Skin epidermis (tissue), 12 donors: ENCODE data around the gene PRRC2A.

Experiments used
- H3K27ac ChIP-seq, 21 experiments: fragments of 200-600 bp; sonication (generic) in 11 of 21; one replicate each; pipeline ENCODE4 v1.5.0; 2020; ENCODE audit warnings: mild to moderate bottlenecking in 3 of 21, inconsistent platforms in 2 of 21, moderate library complexity in 2 of 21
- H3K4me3 ChIP-seq, 7 experiments: fragments of 200-600 bp; sonication (generic) in 2 of 7; one replicate each; pipeline ENCODE4 v1.5.0; 2020; ENCODE audit warnings: inconsistent platforms in 2 of 7, mild to moderate bottlenecking in 2 of 7, moderate library complexity in 1 of 7

The PRRC2A gene

DNA sequence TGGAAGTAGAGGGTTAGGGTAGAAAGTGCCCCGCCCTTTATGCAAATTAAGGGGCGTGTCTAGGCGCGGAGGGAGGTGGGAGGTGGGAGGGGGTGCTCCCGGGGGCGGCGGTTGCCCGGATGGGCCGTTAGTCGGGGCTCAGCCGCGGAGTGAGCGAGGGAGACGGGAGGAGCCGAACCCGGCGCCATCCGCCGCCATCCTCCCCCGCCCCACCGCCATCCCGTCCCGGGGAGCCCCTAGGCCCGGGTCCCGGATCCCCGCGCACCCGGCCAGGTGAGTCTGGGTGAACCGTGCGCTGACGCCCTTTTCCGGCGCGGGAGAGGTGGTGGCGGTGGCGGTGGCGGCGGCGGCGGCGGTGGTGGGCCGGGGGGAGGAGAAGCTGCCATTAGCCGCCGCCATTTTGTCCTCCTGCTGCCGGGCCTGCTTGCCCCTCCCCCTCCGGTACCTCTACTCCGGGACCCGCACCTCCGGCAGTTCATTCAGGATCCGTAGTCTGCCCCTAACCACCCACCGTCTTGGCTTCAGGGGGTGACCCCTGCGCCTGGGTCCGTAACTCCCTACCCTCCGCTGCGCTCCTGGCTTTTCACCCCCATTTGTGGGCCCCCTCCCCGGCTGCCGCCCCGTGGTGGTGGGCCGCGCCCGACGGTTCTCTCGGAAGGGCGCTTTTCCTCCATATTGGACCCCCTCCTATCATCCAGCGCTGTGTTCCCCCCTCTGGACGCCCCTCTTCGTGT, at the start of gene PRRC2A:
TSS of gene PRRC2A (plus strand) at position 130 of the 734 bp plus-strand sequence. CDS start 2,075 bp downstream, outside the sequence.
- H3K4me3 ChIP-seq = peak within 1 kb of the TSS; percentile 76 to 96 (median 82)
- peak within 1 kb of the TSS; percentile 85 to 99 (median 97) for H3K27ac ChIP-seq

DNA sequence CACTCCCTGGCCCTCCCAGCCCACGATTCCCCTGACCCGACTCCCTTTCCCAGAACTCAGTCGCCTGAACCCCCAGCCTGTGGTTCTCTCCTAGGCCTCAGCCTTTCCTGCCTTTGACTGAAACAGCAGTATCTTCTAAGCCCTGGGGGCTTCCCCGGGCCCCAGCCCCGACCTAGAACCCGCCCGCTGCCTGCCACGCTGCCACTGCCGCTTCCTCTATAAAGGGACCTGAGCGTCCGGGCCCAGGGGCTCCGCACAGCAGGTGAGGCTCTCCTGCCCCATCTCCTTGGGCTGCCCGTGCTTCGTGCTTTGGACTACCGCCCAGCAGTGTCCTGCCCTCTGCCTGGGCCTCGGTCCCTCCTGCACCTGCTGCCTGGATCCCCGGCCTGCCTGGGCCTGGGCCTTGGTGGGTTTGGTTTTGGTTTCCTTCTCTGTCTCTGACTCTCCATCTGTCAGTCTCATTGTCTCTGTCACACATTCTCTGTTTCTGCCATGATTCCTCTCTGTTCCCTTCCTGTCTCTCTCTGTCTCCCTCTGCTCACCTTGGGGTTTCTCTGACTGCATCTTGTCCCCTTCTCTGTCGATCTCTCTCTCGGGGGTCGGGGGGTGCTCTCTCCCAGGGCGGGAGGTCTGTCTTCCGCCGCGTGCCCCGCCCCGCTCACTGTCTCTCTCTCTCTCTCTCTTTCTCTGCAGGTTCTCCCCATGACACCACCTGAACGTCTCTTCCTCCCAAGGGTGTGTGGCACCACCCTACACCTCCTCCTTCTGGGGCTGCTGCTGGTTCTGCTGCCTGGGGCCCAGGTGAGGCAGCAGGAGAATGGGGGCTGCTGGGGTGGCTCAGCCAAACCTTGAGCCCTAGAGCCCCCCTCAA, 48.2 kb upstream of the PRRC2A start, which contains the start of gene LTA:
TSS of gene LTA (plus strand) at position 249 of the 871 bp plus-strand sequence. CDS start at position 703, 454 bp downstream.
- Histone ChIP-seq H3K4me3 (peak within 1 kb of the TSS in 6 of 7 experiments; percentile 10 to 33 (median 15)), H3K27ac (peak within 1 kb of the TSS in 15 of 21 experiments; percentile 9 to 98 (median 61))

DNA sequence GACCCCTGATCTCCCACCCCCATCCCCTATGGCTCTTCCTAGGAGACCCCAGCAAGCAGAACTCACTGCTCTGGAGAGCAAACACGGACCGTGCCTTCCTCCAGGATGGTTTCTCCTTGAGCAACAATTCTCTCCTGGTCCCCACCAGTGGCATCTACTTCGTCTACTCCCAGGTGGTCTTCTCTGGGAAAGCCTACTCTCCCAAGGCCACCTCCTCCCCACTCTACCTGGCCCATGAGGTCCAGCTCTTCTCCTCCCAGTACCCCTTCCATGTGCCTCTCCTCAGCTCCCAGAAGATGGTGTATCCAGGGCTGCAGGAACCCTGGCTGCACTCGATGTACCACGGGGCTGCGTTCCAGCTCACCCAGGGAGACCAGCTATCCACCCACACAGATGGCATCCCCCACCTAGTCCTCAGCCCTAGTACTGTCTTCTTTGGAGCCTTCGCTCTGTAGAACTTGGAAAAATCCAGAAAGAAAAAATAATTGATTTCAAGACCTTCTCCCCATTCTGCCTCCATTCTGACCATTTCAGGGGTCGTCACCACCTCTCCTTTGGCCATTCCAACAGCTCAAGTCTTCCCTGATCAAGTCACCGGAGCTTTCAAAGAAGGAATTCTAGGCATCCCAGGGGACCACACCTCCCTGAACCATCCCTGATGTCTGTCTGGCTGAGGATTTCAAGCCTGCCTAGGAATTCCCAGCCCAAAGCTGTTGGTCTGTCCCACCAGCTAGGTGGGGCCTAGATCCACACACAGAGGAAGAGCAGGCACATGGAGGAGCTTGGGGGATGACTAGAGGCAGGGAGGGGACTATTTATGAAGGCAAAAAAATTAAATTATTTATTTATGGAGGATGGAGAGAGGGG, 47.0 kb upstream of the PRRC2A start:
- no peak overlapping the region for H3K4me3 ChIP-seq
- peak overlapping the region in 8 of 21 experiments; percentile 46 to 98 (median 83) for H3K27ac ChIP-seq

DNA sequence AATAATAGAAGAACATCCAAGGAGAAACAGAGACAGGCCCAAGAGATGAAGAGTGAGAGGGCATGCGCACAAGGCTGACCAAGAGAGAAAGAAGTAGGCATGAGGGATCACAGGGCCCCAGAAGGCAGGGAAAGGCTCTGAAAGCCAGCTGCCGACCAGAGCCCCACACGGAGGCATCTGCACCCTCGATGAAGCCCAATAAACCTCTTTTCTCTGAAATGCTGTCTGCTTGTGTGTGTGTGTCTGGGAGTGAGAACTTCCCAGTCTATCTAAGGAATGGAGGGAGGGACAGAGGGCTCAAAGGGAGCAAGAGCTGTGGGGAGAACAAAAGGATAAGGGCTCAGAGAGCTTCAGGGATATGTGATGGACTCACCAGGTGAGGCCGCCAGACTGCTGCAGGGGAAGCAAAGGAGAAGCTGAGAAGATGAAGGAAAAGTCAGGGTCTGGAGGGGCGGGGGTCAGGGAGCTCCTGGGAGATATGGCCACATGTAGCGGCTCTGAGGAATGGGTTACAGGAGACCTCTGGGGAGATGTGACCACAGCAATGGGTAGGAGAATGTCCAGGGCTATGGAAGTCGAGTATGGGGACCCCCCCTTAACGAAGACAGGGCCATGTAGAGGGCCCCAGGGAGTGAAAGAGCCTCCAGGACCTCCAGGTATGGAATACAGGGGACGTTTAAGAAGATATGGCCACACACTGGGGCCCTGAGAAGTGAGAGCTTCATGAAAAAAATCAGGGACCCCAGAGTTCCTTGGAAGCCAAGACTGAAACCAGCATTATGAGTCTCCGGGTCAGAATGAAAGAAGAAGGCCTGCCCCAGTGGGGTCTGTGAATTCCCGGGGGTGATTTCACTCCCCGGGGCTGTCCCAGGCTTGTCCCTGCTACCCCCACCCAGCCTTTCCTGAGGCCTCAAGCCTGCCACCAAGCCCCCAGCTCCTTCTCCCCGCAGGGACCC, 46.1 kb upstream of the PRRC2A start:
- Histone ChIP-seq H3K27ac (peak overlapping the region in 16 of 21 experiments; percentile 17 to 98 (median 72)), H3K4me3 (no peak overlapping the region)

DNA sequence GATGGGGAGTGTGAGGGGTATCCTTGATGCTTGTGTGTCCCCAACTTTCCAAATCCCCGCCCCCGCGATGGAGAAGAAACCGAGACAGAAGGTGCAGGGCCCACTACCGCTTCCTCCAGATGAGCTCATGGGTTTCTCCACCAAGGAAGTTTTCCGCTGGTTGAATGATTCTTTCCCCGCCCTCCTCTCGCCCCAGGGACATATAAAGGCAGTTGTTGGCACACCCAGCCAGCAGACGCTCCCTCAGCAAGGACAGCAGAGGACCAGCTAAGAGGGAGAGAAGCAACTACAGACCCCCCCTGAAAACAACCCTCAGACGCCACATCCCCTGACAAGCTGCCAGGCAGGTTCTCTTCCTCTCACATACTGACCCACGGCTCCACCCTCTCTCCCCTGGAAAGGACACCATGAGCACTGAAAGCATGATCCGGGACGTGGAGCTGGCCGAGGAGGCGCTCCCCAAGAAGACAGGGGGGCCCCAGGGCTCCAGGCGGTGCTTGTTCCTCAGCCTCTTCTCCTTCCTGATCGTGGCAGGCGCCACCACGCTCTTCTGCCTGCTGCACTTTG, 45.1 kb upstream of the PRRC2A start, which contains the start of gene TNF:
TSS of gene TNF (plus strand) at position 231 of the 567 bp plus-strand sequence. CDS start at position 408, 177 bp downstream.
- Histone ChIP-seq H3K4me3 (peak within 1 kb of the TSS; percentile 31 to 58 (median 40)), H3K27ac (peak within 1 kb of the TSS in 19 of 21 experiments; percentile 34 to 98 (median 72))

DNA sequence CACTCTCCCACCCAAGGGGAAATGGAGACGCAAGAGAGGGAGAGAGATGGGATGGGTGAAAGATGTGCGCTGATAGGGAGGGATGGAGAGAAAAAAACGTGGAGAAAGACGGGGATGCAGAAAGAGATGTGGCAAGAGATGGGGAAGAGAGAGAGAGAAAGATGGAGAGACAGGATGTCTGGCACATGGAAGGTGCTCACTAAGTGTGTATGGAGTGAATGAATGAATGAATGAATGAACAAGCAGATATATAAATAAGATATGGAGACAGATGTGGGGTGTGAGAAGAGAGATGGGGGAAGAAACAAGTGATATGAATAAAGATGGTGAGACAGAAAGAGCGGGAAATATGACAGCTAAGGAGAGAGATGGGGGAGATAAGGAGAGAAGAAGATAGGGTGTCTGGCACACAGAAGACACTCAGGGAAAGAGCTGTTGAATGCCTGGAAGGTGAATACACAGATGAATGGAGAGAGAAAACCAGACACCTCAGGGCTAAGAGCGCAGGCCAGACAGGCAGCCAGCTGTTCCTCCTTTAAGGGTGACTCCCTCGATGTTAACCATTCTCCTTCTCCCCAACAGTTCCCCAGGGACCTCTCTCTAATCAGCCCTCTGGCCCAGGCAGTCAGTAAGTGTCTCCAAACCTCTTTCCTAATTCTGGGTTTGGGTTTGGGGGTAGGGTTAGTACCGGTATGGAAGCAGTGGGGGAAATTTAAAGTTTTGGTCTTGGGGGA, 44.4 kb upstream of the PRRC2A start:
- peak overlapping the region in 18 of 21 experiments; percentile 34 to 98 (median 72) for H3K27ac ChIP-seq
- peak overlapping the region; percentile 31 to 58 (median 40) for H3K4me3 ChIP-seq

DNA sequence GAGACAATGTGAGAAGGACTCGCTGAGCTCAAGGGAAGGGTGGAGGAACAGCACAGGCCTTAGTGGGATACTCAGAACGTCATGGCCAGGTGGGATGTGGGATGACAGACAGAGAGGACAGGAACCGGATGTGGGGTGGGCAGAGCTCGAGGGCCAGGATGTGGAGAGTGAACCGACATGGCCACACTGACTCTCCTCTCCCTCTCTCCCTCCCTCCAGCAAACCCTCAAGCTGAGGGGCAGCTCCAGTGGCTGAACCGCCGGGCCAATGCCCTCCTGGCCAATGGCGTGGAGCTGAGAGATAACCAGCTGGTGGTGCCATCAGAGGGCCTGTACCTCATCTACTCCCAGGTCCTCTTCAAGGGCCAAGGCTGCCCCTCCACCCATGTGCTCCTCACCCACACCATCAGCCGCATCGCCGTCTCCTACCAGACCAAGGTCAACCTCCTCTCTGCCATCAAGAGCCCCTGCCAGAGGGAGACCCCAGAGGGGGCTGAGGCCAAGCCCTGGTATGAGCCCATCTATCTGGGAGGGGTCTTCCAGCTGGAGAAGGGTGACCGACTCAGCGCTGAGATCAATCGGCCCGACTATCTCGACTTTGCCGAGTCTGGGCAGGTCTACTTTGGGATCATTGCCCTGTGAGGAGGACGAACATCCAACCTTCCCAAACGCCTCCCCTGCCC, 43.5 kb upstream of the PRRC2A start:
- Histone ChIP-seq H3K27ac (peak overlapping the region in 9 of 21 experiments; percentile 37 to 98 (median 64)), H3K4me3 (peak overlapping the region; percentile 31 to 58 (median 40))

DNA sequence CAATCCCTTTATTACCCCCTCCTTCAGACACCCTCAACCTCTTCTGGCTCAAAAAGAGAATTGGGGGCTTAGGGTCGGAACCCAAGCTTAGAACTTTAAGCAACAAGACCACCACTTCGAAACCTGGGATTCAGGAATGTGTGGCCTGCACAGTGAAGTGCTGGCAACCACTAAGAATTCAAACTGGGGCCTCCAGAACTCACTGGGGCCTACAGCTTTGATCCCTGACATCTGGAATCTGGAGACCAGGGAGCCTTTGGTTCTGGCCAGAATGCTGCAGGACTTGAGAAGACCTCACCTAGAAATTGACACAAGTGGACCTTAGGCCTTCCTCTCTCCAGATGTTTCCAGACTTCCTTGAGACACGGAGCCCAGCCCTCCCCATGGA, 42.9 kb upstream of the PRRC2A start:
- Histone ChIP-seq H3K27ac (peak overlapping the region in 8 of 21 experiments; percentile 40 to 98 (median 63)), H3K4me3 (peak overlapping the region in 6 of 7 experiments; percentile 37 to 58 (median 40))

DNA sequence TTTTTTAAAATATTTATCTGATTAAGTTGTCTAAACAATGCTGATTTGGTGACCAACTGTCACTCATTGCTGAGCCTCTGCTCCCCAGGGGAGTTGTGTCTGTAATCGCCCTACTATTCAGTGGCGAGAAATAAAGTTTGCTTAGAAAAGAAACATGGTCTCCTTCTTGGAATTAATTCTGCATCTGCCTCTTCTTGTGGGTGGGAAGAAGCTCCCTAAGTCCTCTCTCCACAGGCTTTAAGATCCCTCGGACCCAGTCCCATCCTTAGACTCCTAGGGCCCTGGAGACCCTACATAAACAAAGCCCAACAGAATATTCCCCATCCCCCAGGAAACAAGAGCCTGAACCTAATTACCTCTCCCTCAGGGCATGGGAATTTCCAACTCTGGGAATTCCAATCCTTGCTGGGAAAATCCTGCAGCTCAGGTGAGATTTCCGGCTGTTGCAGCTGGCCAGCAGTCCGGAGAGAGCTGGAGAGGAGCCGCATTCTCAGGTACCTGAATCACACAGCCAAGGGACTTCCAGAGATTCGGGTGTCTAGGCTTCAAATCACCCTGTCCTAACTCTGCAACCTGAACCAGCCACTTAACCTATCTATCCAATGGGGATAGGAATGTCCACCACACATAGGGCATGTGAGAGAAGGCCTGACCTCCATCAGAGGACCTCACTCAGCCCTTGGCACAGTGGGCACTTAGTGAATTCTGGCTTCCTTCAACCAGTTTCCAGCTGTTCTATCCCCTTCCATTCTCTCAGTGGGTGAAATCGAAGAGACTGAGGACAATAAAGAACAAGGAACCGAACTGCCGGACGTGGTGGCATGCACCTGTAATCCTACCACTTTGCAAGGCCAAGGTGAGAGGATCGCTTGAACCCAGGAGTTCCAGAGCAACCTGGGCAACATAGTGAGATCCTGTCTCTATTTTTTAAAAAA, 42.1 kb upstream of the PRRC2A start:
- H3K4me3 ChIP-seq = peak overlapping the region in 1 of 7 experiments; percentile 58
- H3K27ac ChIP-seq = peak overlapping the region in 5 of 21 experiments; percentile 55 to 98 (median 64)

DNA sequence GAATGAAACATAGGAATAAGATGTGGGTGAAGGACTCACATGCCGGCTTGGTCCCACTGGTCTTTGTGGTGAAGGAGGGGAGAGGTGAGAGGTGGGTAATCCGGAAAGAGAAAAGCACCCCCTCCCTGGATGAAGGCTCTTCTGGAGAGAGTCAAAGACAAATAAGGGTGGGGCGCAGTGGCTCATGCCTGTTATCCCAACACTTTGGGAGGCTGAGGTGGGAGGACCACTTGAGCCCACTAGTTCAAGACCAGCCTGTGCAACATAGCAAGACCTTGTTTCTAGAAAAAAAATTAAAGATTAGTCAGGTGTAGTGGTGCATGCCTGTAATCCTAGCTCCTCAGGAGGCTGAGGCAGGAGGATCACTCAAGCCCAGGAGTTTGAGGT, 41.4 kb upstream of the PRRC2A start:
- Histone ChIP-seq H3K4me3 (no peak overlapping the region), H3K27ac (peak overlapping the region in 2 of 21 experiments; percentile 94 to 98)

DNA sequence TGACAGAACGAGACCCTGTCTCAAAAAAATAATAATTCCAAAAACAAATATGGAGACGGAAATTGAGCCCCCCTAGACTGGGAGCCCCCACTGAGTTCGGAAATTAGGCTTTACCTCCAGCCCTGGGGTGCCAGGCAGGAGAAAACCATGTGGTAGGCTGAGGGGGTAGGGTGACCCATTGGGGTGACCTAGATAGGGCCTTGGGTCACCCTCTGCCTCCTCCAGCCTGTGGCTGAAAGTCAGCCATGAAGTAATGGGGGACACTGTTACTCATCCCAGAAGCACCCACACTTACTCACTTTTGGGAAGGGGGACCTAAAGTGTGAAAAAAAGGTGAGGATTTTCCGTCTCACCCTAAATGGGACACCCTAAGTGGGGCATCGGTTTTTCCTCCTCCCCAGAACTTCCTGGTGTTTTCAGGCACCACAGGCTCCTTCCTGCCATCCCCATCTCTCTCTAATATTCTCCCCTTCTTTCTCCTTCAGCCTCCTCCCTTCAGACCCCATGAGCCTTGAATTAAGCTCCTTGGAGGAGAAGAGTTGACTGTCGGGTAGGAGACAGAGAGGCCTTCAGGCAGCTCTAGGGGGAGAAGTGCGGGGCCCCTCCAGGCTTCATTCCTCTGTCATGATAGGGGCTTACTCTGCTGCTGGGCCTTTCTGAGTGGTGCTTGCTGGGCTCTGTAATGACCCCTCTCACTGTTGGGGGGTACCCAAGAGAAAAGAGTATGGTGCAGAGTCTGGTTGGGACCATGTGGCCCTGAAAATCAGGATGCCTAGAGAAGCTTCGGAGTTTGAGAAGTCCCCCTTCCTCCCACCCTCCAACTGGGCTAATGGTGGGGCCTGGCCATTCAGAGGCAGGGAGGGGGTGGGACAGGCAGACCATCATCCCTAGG, 40.7 kb upstream of the PRRC2A start:
- Histone ChIP-seq H3K4me3 (peak overlapping the region in 5 of 7 experiments; percentile 53 to 84 (median 66)), H3K27ac (peak overlapping the region in 13 of 21 experiments; percentile 75 to 98 (median 89))

DNA sequence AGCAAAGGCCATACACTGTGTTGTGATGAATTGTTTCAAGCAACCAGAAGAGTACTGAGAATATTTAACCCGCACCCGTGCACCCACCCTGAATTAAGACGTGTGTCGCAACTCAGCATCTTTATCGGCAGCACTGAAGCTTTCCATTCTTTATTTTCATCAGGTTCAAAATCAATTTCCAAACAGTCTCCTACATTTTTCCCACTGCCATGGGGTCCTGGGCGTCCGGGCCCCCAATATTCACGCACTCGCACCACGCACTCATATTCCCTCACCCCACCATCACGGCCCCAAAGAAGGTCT, 40.1 kb upstream of the PRRC2A start:
- H3K27ac ChIP-seq = peak overlapping the region in 20 of 21 experiments; percentile 57 to 98 (median 88)
- peak overlapping the region; percentile 53 to 84 (median 66) for H3K4me3 ChIP-seq

DNA sequence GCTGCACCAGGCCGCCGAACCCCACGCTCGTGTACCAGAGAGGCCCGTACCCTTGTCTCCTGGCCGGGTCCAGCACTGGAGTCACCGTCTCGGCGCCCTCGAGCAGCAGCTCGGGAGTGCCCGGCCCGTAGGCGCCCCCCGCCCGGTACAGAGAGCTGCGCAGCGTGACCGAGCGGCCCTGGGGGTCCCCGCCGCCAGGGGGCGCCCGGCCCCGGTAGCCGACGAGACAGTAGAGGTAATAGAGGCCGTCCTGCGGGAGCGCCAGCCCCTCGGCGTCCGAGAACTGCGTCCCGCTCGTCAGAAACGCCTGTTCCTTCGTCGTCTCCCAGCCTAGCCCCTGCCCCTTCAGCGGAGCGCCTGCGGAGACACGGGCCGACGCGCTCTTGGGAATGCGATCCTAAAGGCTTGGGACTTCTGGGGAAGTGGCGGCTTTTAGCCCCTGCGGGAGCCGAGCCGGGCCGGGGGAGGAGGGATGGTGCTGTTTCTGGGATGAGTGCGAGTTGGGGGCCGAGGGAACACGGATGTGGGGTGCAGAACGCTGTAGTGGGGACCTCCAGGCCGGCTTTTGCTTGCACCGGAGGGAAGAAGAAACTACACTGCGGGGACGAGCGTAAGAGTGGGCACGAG, 39.6 kb upstream of the PRRC2A start:
- Histone ChIP-seq H3K4me3 (peak overlapping the region; percentile 53 to 84 (median 66)), H3K27ac (peak overlapping the region; percentile 57 to 98 (median 88))
